ENCODE measurements around the gene SRMS.

GRCh38 chr20:63567136-63567385, 19.5 kb upstream of the SRMS start:
- TF ChIP-seq CTCF (IDR thresholded peaks at IDR 0.05) (no peak), POLR2A (IDR thresholded peaks at IDR 0.05) (no peak)
